ENCODE measurements around the gene RAET1E.
"Not testable (repeated sequence)": the region's sequence is repeated elsewhere in the genome, so short reads cannot be mapped to it uniquely, and the experiment has no call there.

GRCh38 chr6:149922091-149922490 is 24.2 kb upstream of the RAET1E start:
- not testable (repeated sequence) for TF ChIP-seq CTCF (IDR thresholded peaks at IDR 0.05); POLR2A (IDR thresholded peaks at IDR 0.05); POLR2AphosphoS5 (IDR thresholded peaks at IDR 0.05; ENCODE audit: insufficient read depth in 1 of 2, low read depth in 1 of 2)
